HL-60/S4 treated with retinoic acid at 250 ng/mL for 4 days and 3 days (cell line): ENCODE results near the gene LIX1L.

Source experiments
- in situ Hi-C: fragments of 300-500 bp; cut with MboI; formaldehyde crosslinking; loops from 2 replicates; pipeline ENCODE4 v1.7.0; 2022; ENCODE audit warnings: low sequenced_read_pairs

The LIX1L gene

GRCh38 chr1:145906954-145907753 lies 50.7 kb downstream of the LIX1L start:
- in situ Hi-C loops: loop anchor here (10.0 kb wide), 1 partner anchor 52 kb away; the partner anchor contains the start of gene PIAS3

GRCh38 chr1:145901312-145902021 lies 56.4 kb downstream of the LIX1L start:
- in situ Hi-C loops: loop anchor here (10.0 kb wide), 1 partner anchor 47 kb away; the partner anchor contains the start of gene PIAS3

GRCh38 chr1:145898756-145899155 lies 59.1 kb downstream of the LIX1L start:
- in situ Hi-C loops: no loop called here

GRCh38 chr1:145897969-145898368 lies 59.8 kb downstream of the LIX1L start:
- in situ Hi-C loops: no loop called here

GRCh38 chr1:145895471-145895870 lies 62.3 kb downstream of the LIX1L start:
- in situ Hi-C loops: no loop called here

GRCh38 chr1:145893306-145894055 lies 64.3 kb downstream of the LIX1L start:
- in situ Hi-C loops: no loop called here

- in situ Hi-C loops: no loop called here
These were observed 65.2 kb downstream of the LIX1L start for GRCh38 chr1:145892486-145893087.

- in situ Hi-C loops: no loop called here
These were observed 66.0 kb downstream of the LIX1L start for GRCh38 chr1:145891587-145892485.

- in situ Hi-C loops: no loop called here
These were observed 66.7 kb downstream of the LIX1L start for GRCh38 chr1:145891143-145891542.

- in situ Hi-C loops: no loop called here
These were observed 68.1 kb downstream of the LIX1L start for GRCh38 chr1:145889722-145890121.

GRCh38 chr1:145887631-145888030 lies 70.2 kb downstream of the LIX1L start:
- in situ Hi-C loops: no loop called here

GRCh38 chr1:145886816-145887215 lies 71.0 kb downstream of the LIX1L start:
- in situ Hi-C loops: no loop called here

- in situ Hi-C loops: no loop called here
These were observed 71.4 kb downstream of the LIX1L start for GRCh38 chr1:145886390-145886789.

- in situ Hi-C loops: no loop called here
These were observed 72.0 kb downstream of the LIX1L start, which contains the start of gene ANKRD35 for GRCh38 chr1:145885738-145886287. Gene ANKRD35 (minus strand): TSS chr1:145885866. CDS start chr1:145885758, 108 bp downstream.

- in situ Hi-C loops: no loop called here
These were observed 73.1 kb downstream of the LIX1L start for GRCh38 chr1:145884675-145885074.
